Liver (tissue), 9 donors: ENCODE data around the gene MEGF11. TPM values are rescaled to one million over a fixed set of nuclear protein-coding genes. Genes with fewer than 3 reads are reported as not detected.

ENCODE experiments used
- DNase-seq: peaks from one replicate; pipeline ENCODE4 v3.0.0-alpha.2; 2017; ENCODE audit warnings: low spot score
- H3K27ac ChIP-seq, 2 donors: one replicate each; pipeline ENCODE4 v1.7.0; 2013; ENCODE audit warnings: inconsistent platforms in 2 of 2, low read length in 2 of 2, control low read depth in 1 of 2, low read depth in 1 of 2, mild to moderate bottlenecking in 1 of 2
- H3K27me3 ChIP-seq, 4 donors: one replicate each; pipeline versions ENCODE4 v1.6.1 to v1.7.0; 2013; ENCODE audit warnings: low read length in 3 of 4, inconsistent platforms in 1 of 4, mild to moderate bottlenecking in 1 of 4, moderate library complexity in 1 of 4; ENCODE audit not compliant: control insufficient read depth in 4 of 4, insufficient read depth in 4 of 4
- H3K36me3 ChIP-seq, 4 donors: one replicate each; pipeline versions ENCODE4 v1.6.1 to v1.7.0; 2013; ENCODE audit warnings: low read length in 3 of 4, mild to moderate bottlenecking in 3 of 4, low read depth in 1 of 4, moderate library complexity in 1 of 4; ENCODE audit not compliant: control insufficient read depth in 4 of 4, insufficient read depth in 3 of 4
- H3K4me1 ChIP-seq, 4 donors: one replicate each; pipeline versions ENCODE4 v1.6.1 to v1.7.0; 2013; ENCODE audit warnings: low read length in 3 of 4, mild to moderate bottlenecking in 3 of 4, moderate library complexity in 1 of 4; ENCODE audit not compliant: control insufficient read depth in 4 of 4, insufficient read depth in 4 of 4
- H3K4me3 ChIP-seq, 3 donors: one replicate each; pipeline versions ENCODE4 v1.6.1 to v1.7.0; 2013; ENCODE audit warnings: low read length in 3 of 3, control low read depth in 1 of 3, low read depth in 1 of 3, mild to moderate bottlenecking in 1 of 3
- H3K9ac ChIP-seq, 2 donors: one replicate each; pipeline ENCODE4 v1.7.0; 2013; ENCODE audit warnings: low read length in 2 of 2, mild to moderate bottlenecking in 2 of 2, moderate library complexity in 2 of 2, control low read depth in 1 of 2, low read depth in 1 of 2
- H3K9me3 ChIP-seq, 4 donors: one replicate each; pipeline versions ENCODE4 v1.6.1 to v1.7.0; 2013; ENCODE audit warnings: low read length in 3 of 4; ENCODE audit not compliant: control insufficient read depth in 4 of 4
- FOXA2 ChIP-seq: IDR thresholded peaks from 2 replicates; pipeline ENCODE4 v1.6.1; 2016; ENCODE audit warnings: antibody characterized with exemption
- GABPA ChIP-seq, 2 donors: IDR thresholded peaks in 1 of 2; conservative IDR thresholded peaks in 1 of 2; 2 replicates each; pipeline ENCODE4 v1.6.1; 2016; ENCODE audit warnings: antibody characterized with exemption in 2 of 2, mild to moderate bottlenecking in 1 of 2, moderate library complexity in 1 of 2
- HNF4G ChIP-seq: IDR thresholded peaks from 2 replicates; pipeline ENCODE4 v1.6.1; 2016; ENCODE audit warnings: antibody characterized with exemption
- JUND ChIP-seq, 2 donors: IDR thresholded peaks; 2 replicates each; pipeline ENCODE4 v1.6.1; 2016; ENCODE audit warnings: antibody characterized with exemption in 2 of 2
- NR2F2 ChIP-seq: IDR thresholded peaks from 2 replicates; pipeline ENCODE4 v1.6.1; 2016; ENCODE audit warnings: antibody characterized with exemption
- RAD21 ChIP-seq, 2 donors: IDR thresholded peaks; 2 replicates each; pipeline ENCODE4 v1.6.1; 2016; ENCODE audit warnings: antibody characterized with exemption in 2 of 2, mild to moderate bottlenecking in 2 of 2
- RXRA ChIP-seq, 2 donors: IDR thresholded peaks; 2 replicates each; pipeline ENCODE4 v1.6.1; 2017 to 2018; ENCODE audit warnings: antibody characterized with exemption in 2 of 2, mild to moderate bottlenecking in 1 of 2
- SP1 ChIP-seq: IDR thresholded peaks from 2 replicates; pipeline ENCODE4 v1.6.1; 2018; ENCODE audit warnings: antibody characterized with exemption, mild to moderate bottlenecking
- TAF1 ChIP-seq: conservative IDR thresholded peaks from 2 replicates; pipeline ENCODE4 v1.6.1; 2016; ENCODE audit warnings: antibody characterized with exemption, mild to moderate bottlenecking
- YY1 ChIP-seq: IDR thresholded peaks from 2 replicates; pipeline ENCODE4 v1.6.1; 2016; ENCODE audit warnings: antibody characterized with exemption, mild to moderate bottlenecking
- WGBS: extraction: QIAGEN DNeasy Blood & Tissue Kit; methylation state at CpG from one replicate; pipeline ENCODE4 v1.1.7; 2013; 5-methylcytosine and 5-hydroxymethylcytosine counted together
- polyA plus RNA-seq, 2 donors: library from polyadenylated mRNA; stranded (reverse) in 1 of 2; unstranded in 1 of 2; fragments of 200-250 nt in 1 of 2; fragments of >200 nt in 1 of 2; fragmentation: Nextera tagmentation in 1 of 2; extraction: Ambion mirVana in 1 of 2; gene quantifications; one replicate each; pipeline versions ENCODE4 v1.2.1 to v1.2.3, GENCODE V29; 2013 to 2015
- total RNA-seq, 2 donors: library from RNA; depleted of rRNA; stranded (reverse); fragments of >200 nt; gene quantifications; one replicate each; pipeline ENCODE4 v1.2.3, GENCODE V29; 2014
- TF ChIP-seq, protein P1 (sequence below): IDR thresholded peaks from 2 replicates; pipeline ENCODE4 v1.6.1; 2016; ENCODE audit warnings: antibody characterized with exemption, mild to moderate bottlenecking
- TF ChIP-seq, protein P2 (sequence below): IDR thresholded peaks from 2 replicates; pipeline ENCODE4 v1.6.1; 2016; ENCODE audit warnings: antibody characterized with exemption
- TF ChIP-seq, protein P3 (sequence below): fragments of 150-350 bp; IDR thresholded peaks from 2 replicates; pipeline ENCODE4 v1.5.1; 2017; ENCODE audit warnings: improper control_type of control experiment, low read depth, low read length; ENCODE audit not compliant: missing input control
- TF ChIP-seq, protein P4 (sequence below): IDR thresholded peaks from 2 replicates; pipeline ENCODE4 v1.6.1; 2016; ENCODE audit warnings: antibody characterized with exemption
- donor health status: healthy.
- donor health status: healthy.
- donor health status: healthy.
- donor health status: healthy.
- donor health status: healthy.

The MEGF11 gene
- total and polyA plus RNA-seq, 4 donors, result under 0.01 to 0.51 (median 0.03) TPM; not detected in 1

DNA sequence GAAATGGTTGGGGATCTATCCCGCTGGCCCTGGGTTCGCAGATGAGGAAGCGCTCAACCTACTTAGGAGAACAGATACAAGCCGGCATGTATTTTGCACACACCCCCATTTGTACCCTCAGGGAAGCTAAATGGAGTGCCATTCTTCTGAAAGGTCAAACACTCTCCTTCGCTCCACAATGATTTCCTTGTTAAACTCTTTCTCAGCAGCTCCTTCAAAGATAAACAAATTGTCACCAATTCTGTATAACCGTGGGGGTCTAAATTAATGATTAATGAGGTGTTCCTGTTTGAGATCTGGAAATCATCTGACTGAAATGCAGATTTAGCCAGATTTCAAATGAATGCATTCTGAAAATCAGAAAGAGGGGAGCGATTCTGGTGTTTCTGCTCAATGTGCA lies 124.0 kb downstream of the MEGF11 start:
- no peaks in the 10 kb centered on the region for H3K27me3 ChIP-seq

DNA sequence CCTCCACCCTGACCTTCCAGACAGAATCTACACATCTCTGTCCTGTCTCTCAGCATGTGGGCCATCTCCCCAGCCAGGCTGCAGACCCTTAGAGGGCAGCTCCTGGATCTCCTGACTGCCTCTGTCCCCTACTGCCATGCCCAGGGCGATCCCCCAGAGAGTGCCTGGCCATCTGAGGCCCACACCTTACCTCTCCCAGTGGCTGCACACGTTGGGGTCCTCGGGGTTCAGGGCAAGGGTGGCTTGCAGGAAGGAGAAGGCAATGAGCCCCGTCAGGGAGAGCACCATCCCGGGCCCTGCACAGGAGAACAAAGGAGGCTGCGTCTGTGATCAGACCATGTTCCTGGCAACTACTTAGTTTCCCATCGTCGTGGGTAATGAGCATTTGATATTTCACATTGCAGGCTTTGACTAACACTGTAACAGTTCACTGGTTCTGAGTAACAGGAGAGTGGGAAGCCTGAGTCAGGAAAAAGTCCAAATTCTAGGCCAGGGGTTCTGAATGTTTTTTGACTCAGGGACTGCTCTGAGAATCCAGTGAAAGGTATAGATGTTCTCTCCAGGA lies 125.4 kb downstream of the MEGF11 start:
- no peaks in the 10 kb centered on the region for H3K27me3 ChIP-seq
- no peaks in the 10 kb centered on the region for H3K9me3 ChIP-seq
- H3K27ac ChIP-seq, result no peak overlapping the region
- no peak overlapping the region for H3K4me3 ChIP-seq
- H3K36me3 ChIP-seq, result no peaks in the 10 kb centered on the region
- H3K4me1 ChIP-seq, result no peaks in the 10 kb centered on the region
- DNase-seq, result no peak
- WGBS, result 75% methylated on average over 8 of the region's 8 CpGs
- no peak for TF ChIP-seq TAF1
- no peak for TF ChIP-seq HNF4G
- TF ChIP-seq JUND (IDR thresholded peaks at IDR 0.05), result no peak
- TF ChIP-seq, protein P1, sequence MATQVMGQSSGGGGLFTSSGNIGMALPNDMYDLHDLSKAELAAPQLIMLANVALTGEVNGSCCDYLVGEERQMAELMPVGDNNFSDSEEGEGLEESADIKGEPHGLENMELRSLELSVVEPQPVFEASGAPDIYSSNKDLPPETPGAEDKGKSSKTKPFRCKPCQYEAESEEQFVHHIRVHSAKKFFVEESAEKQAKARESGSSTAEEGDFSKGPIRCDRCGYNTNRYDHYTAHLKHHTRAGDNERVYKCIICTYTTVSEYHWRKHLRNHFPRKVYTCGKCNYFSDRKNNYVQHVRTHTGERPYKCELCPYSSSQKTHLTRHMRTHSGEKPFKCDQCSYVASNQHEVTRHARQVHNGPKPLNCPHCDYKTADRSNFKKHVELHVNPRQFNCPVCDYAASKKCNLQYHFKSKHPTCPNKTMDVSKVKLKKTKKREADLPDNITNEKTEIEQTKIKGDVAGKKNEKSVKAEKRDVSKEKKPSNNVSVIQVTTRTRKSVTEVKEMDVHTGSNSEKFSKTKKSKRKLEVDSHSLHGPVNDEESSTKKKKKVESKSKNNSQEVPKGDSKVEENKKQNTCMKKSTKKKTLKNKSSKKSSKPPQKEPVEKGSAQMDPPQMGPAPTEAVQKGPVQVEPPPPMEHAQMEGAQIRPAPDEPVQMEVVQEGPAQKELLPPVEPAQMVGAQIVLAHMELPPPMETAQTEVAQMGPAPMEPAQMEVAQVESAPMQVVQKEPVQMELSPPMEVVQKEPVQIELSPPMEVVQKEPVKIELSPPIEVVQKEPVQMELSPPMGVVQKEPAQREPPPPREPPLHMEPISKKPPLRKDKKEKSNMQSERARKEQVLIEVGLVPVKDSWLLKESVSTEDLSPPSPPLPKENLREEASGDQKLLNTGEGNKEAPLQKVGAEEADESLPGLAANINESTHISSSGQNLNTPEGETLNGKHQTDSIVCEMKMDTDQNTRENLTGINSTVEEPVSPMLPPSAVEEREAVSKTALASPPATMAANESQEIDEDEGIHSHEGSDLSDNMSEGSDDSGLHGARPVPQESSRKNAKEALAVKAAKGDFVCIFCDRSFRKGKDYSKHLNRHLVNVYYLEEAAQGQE, result no peak
- no peak for TF ChIP-seq GABPA (IDR thresholded peaks at IDR 0.05 in 1 of 2, conservative IDR thresholded peaks at IDR 0.05 in 1 of 2)
- TF ChIP-seq NR2F2, result no peak
- TF ChIP-seq, protein P2, sequence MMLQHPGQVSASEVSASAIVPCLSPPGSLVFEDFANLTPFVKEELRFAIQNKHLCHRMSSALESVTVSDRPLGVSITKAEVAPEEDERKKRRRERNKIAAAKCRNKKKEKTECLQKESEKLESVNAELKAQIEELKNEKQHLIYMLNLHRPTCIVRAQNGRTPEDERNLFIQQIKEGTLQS, result no peak
- TF ChIP-seq RXRA (IDR thresholded peaks at IDR 0.05), result no peak
- TF ChIP-seq, protein P3, sequence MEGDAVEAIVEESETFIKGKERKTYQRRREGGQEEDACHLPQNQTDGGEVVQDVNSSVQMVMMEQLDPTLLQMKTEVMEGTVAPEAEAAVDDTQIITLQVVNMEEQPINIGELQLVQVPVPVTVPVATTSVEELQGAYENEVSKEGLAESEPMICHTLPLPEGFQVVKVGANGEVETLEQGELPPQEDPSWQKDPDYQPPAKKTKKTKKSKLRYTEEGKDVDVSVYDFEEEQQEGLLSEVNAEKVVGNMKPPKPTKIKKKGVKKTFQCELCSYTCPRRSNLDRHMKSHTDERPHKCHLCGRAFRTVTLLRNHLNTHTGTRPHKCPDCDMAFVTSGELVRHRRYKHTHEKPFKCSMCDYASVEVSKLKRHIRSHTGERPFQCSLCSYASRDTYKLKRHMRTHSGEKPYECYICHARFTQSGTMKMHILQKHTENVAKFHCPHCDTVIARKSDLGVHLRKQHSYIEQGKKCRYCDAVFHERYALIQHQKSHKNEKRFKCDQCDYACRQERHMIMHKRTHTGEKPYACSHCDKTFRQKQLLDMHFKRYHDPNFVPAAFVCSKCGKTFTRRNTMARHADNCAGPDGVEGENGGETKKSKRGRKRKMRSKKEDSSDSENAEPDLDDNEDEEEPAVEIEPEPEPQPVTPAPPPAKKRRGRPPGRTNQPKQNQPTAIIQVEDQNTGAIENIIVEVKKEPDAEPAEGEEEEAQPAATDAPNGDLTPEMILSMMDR, result no peak
- TF ChIP-seq RAD21 (IDR thresholded peaks at IDR 0.05), result no peak
- TF ChIP-seq, protein P4, sequence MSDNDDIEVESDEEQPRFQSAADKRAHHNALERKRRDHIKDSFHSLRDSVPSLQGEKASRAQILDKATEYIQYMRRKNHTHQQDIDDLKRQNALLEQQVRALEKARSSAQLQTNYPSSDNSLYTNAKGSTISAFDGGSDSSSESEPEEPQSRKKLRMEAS, result no peak
- no peak for TF ChIP-seq SP1
- no peak overlapping the region for H3K9ac ChIP-seq

More for the DNA sequence above, 124.0 kb downstream of the MEGF11 start:
- TF ChIP-seq SP1 (no peak), RAD21 (IDR thresholded peaks at IDR 0.05) (no peak), FOXA2 (no peak), HNF4G (no peak), YY1 (no peak)
- Histone ChIP-seq H3K9ac (no peak overlapping the region), H3K9me3 (no peaks in the 10 kb centered on the region), H3K4me3 (no peak overlapping the region), H3K36me3 (no peaks in the 10 kb centered on the region), H3K27ac (no peak overlapping the region), H3K4me1 (no peaks in the 10 kb centered on the region)
- 57% methylated on average over 7 of the region's 7 CpGs for WGBS
- DNase-seq, result no peak
